ENCODE results near the gene FGD4. TPM values are rescaled to one million over a fixed set of nuclear protein-coding genes. Genes with fewer than 3 reads are reported as not detected.

Gene FGD4
- total and polyA plus RNA-seq, 2 of the 4 experiments (the other 2 are of a cell fraction): 2.1 to 8.8 TPM

GRCh38 chr12:32454075-32454474, 54.7 kb downstream of the FGD4 start:
- Histone ChIP-seq H3K9ac (ENCODE audit: low read depth, low read length) (no peak overlapping the region; the same call in 1 of the 2 replicates), H3K9me1 (ENCODE audit: insufficient read depth, low read length) (no peaks in the 10 kb centered on the region), H3K4ac (ENCODE audit: low read depth, low read length) (no peak overlapping the region; the same call in 1 of the 2 replicates), H3K36me3 (ENCODE audit: control insufficient read depth, insufficient read depth, low read length) (no peaks in the 10 kb centered on the region), H3K27me3 (ENCODE audit: control insufficient read depth, insufficient read depth, low read length) (no peaks in the 10 kb centered on the region), H3K27ac (ENCODE audit: insufficient read depth, low read length) (no peak overlapping the region), H4K8ac (ENCODE audit: low read depth in 2 of 2, low read length in 2 of 2) (peak overlapping the region in 1 of 2 experiments; percentile 20; a peak in 2 of 4 replicates), H3K9me3 (ENCODE audit: control insufficient read depth, insufficient read depth, low read length) (no peaks in the 10 kb centered on the region), H2BK5ac (ENCODE audit: low read depth, low read length, poor library complexity, severe bottlenecking) (peak overlapping the region; percentile 48), H3K23ac (ENCODE audit: low read depth, low read length) (no peak overlapping the region), H4K20me1 (ENCODE audit: insufficient read depth, low read length) (no peaks in the 10 kb centered on the region), H2AK9ac (replicated peaks; ENCODE audit: low read depth, low read length, poor library complexity) (no peak overlapping the region), H4K91ac (ENCODE audit: insufficient read depth, low read depth, low read length) (no peak overlapping the region), H3K18ac (ENCODE audit: low read depth, low read length) (no peak overlapping the region; the same call in 1 of the 2 replicates), H3K4me1 (ENCODE audit: control insufficient read depth, insufficient read depth, low read length) (peaks cover 4% of the 10 kb centered on the region; the same call in 1 of the 2 replicates), H4K5ac (ENCODE audit: low read depth, low read length) (no peak overlapping the region), H3K14ac (replicated peaks; ENCODE audit: low read depth, low read length) (no peak overlapping the region), H2BK20ac (ENCODE audit: low read depth, low read length) (no peak overlapping the region), H3K4me2 (ENCODE audit: low read depth, low read length) (peak overlapping the region; percentile 75; the same call in 1 of the 2 replicates), H2BK15ac (ENCODE audit: low read depth, low read length) (no peak overlapping the region; the same call in 2 of the 3 replicates), H2AK5ac (ENCODE audit: low read depth, low read length) (no peak overlapping the region), H3K56ac (ENCODE audit: extremely low read depth, insufficient read depth, low read length) (no peak overlapping the region), H3K4me3 (ENCODE audit: insufficient read depth, low read depth, low read length) (no peak overlapping the region), H2AFZ (replicated peaks; ENCODE audit: low read length, poor library complexity) (no peak overlapping the region), H2BK120ac (ENCODE audit: low read depth, low read length) (no peak overlapping the region), H3K79me1 (ENCODE audit: low read depth in 1 of 2, low read length in 2 of 2) (no peaks in the 10 kb centered on the region)
- no CpG with 5 or more reads among the region's 3 CpGs for WGBS, 2 experiments (ENCODE audit: extremely low coverage in 2 of 2, insufficient read length in 1 of 2)
- DNase-seq: peak; percentile 67
- in situ Hi-C loops (cut with MboI; ENCODE audit: low sequenced_read_pairs) (loop anchor here (25.0 kb wide), 1 partner anchor 1558 kb away; the partner anchor contains the start of gene ALG10), dilution Hi-C loops (cut with HindIII; ENCODE audit: low sequenced_read_pairs, unreplicated experiment) (no loop called here), intact Hi-C loops (cut with micrococcal nuclease) (loop anchor here (2.0 to 10.0 kb wide), 3 partner anchors 81 to 799 kb away; partner anchors contain the start of gene ETFBKMT)
- TF ChIP-seq MXI1 (IDR thresholded peaks at IDR 0.05; ENCODE audit: borderline replicate concordance, low read depth, low read length): no peak
- ChIA-PET CTCF (interaction anchor here (1.5 kb wide), 1 partner anchor 11 kb away, joined by 3 read pairs; no protein-coding TSS in a partner anchor), POLR2A (ENCODE audit: unreplicated experiment) (no interaction called here)
- peak; percentile 79 for ATAC-seq (ENCODE audit: low read depth)
- no TSS peak for BruUV-seq (replicated peaks)

All from IMR-90 (cell line).